T-cell (primary cell): ENCODE results near the gene NAIF1. TPM values are rescaled to one million over a fixed set of nuclear protein-coding genes. Genes with fewer than 3 reads are reported as not detected.
"Not testable (repeated sequence)": the region's sequence is repeated elsewhere in the genome, so short reads cannot be mapped to it uniquely, and the experiment has no call there.

Experiments used
- ATAC-seq, 4 experiments: fragments of 200-7000 bp in 3 of 4; fragments of 150-1000 bp in 1 of 4; cut with Tn5 transposase; replicated peaks in 1 of 4; 1 replicate in 3 of 4; 2 replicates in 1 of 4; pipeline ENCODE4 v1.10.0; 2021; ENCODE audit warnings: moderate library complexity in 3 of 4, mild to moderate bottlenecking in 2 of 4, moderate number of reproducible peaks in 1 of 4
- CTCF ChIA-PET, 2 donors: fragments of 300-600 bp; sonication (Branson Sonifier 250); formaldehyde crosslinking; loops; one replicate each; lab custom pipeline; 2022; ENCODE audit warnings: antibody characterized with exemption in 2 of 2; lab: Charles Lee
- POLR2A ChIA-PET, 2 donors: fragments of 300-600 bp; sonication (Branson Sonifier 250); formaldehyde crosslinking; loops; one replicate each; lab custom pipeline; 2022; ENCODE audit warnings: antibody characterized with exemption in 2 of 2; lab: Charles Lee
- DNase-seq, 35 experiments: peaks; one replicate each; pipeline versions ENCODE4 v3.0.0 to v3.0.0-alpha.2; 2013 to 2023
- H3K27ac ChIP-seq: one replicate; pipeline ENCODE4 v1.5.1; 2013; ENCODE audit warnings: low read length
- H3K27me3 ChIP-seq, 2 experiments: replicated peaks in 1 of 2; 1 replicate in 1 of 2; 2 replicates in 1 of 2; pipeline versions ENCODE4 v1.6.1 to v1.7.0; 2013; ENCODE audit warnings: low read length in 1 of 2, mixed read lengths in 1 of 2; ENCODE audit not compliant: control insufficient read depth in 2 of 2, insufficient read depth in 2 of 2; ENCODE audit errors: extremely low read depth in 1 of 2
- H3K36me3 ChIP-seq, 2 donors: 1 replicate in 1 of 2; 2 replicates in 1 of 2; pipeline versions ENCODE4 v1.6.1 to v1.7.0; 2013; ENCODE audit warnings: low read length in 1 of 2; ENCODE audit not compliant: control insufficient read depth in 2 of 2, insufficient read depth in 1 of 2; ENCODE audit errors: extremely low read depth in 1 of 2
- H3K4me1 ChIP-seq, 2 experiments: 1 replicate in 1 of 2; 2 replicates in 1 of 2; pipeline versions ENCODE4 v1.6.1 to v1.7.0; 2013; ENCODE audit warnings: low read length in 2 of 2, mixed read lengths in 1 of 2; ENCODE audit not compliant: insufficient read depth in 2 of 2, control insufficient read depth in 1 of 2; ENCODE audit errors: extremely low read depth in 1 of 2
- H3K4me3 ChIP-seq, 2 donors: 1 replicate in 1 of 2; 2 replicates in 1 of 2; pipeline versions ENCODE4 v1.5.1 to v1.7.0; 2013; ENCODE audit warnings: mild to moderate bottlenecking in 2 of 2, low read length in 1 of 2, moderate library complexity in 1 of 2; ENCODE audit not compliant: control insufficient read depth in 1 of 2; ENCODE audit errors: extremely low read depth in 1 of 2
- H3K9me3 ChIP-seq: 2 replicates; pipeline ENCODE4 v1.7.0; 2013
- H3K27ac Mint-ChIP-seq, 2 donors: one replicate each; pipeline ENCODE4 v1.8.0; 2020 to 2021; ENCODE audit warnings: mild to moderate bottlenecking in 2 of 2, mixed read lengths in 2 of 2
- H3K27me3 Mint-ChIP-seq, 2 donors: one replicate each; pipeline ENCODE4 v1.8.0; 2021 to 2022; ENCODE audit warnings: mixed read lengths in 2 of 2
- H3K36me3 Mint-ChIP-seq: one replicate; pipeline ENCODE4 v1.8.0; 2021; ENCODE audit warnings: mixed read lengths
- H3K4me1 Mint-ChIP-seq, 3 donors: one replicate each; pipeline ENCODE4 v1.8.0; 2020 to 2022; ENCODE audit warnings: mixed read lengths in 3 of 3, mild to moderate bottlenecking in 1 of 3
- H3K4me3 Mint-ChIP-seq, 3 donors: one replicate each; pipeline ENCODE4 v1.8.0; 2020 to 2022; ENCODE audit warnings: mild to moderate bottlenecking in 3 of 3, mixed read lengths in 3 of 3, moderate library complexity in 3 of 3
- H3K9me3 Mint-ChIP-seq, 3 donors: one replicate each; pipeline ENCODE4 v1.8.0; 2020 to 2022; ENCODE audit warnings: mixed read lengths in 3 of 3
- WGBS: methylation state at CpG from one replicate; pipeline ENCODE4 v1.1.5; 2013; ENCODE audit warnings: missing lambda C conversion rate; ENCODE audit not compliant: insufficient coverage; 5-methylcytosine and 5-hydroxymethylcytosine counted together
- total RNA-seq, 35 experiments: library from RNA in 6 of 35; stranded (reverse) in 6 of 35; fragments of 120-200 nt in 1 of 35; gene quantifications; one replicate each; pipeline versions ENCODE4 v1.2.1 to v1.2.4 and lab custom pipeline; 2013 to 2026

Gene NAIF1
- total RNA-seq, 5 donors from 2014 or later (not counting 1 experiment from before 2014, with no cell fraction given): 11.6 to 14.9 (median 13.8) TPM

DNA sequence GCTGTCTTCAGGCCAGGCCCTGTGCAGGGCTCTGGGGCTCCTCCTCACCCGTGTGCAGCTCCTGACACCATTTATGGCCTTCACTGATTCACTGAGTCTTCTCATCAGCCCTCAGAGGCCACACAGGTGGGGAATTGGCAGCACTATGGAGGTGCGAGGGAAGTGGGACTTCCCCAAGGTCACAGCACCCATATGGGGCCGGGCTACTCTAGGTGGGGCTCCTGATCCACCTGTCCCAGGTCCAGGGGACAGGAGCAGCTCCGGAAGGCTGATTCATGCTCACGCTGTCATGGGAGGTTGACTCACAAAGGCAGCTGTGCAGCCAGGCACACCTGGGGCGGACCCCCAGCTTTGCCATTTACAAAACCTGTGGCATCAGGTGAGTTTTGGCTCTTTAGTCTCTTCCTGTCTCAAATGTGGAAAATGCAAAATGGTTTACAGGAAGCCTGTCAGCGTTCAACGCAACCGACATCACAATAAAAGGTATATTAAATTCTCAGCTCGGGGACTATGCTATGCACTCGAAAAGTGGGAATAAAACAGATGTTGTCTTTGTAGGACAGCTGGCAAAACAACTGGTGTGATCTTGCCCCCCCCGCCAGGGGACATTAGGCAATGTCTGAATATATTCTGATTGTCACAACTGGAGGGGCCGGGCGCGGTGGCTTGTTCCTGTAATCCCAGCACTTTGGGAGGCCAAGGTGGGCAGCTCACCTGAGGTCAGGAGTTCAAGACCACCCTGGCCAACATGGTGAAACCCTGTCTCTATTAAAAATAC is 15.0 kb downstream of the NAIF1 start:
- no peaks in the 10 kb centered on the region for H3K36me3 Mint-ChIP-seq

GRCh38 chr9:128049843-128050242 is 17.3 kb downstream of the NAIF1 start:
- Mint-ChIP-seq H3K27me3 (peaks cover 1 to 4% of the 10 kb centered on the region in 2 donors), H3K4me3 (no peak overlapping the region), H3K4me1 (no peaks in the 10 kb centered on the region), H3K9me3 (no peaks in the 10 kb centered on the region), H3K27ac (no peak overlapping the region), H3K36me3 (no peaks in the 10 kb centered on the region)
- WGBS: 71% methylated on average over 1 of the region's 3 CpGs
- H3K36me3 ChIP-seq: no peaks in the 10 kb centered on the region
- H3K4me1 ChIP-seq: no peaks in the 10 kb centered on the region
- ATAC-seq (no peak), DNase-seq (no peak)
- ChIA-PET CTCF (no interaction called here), POLR2A (interaction anchor here in 1 of 2 donors (0.6 kb wide), 1 partner anchor 22 kb away, joined by 3 read pairs; no protein-coding TSS in a partner anchor)
- H3K4me3 ChIP-seq: no peak overlapping the region
- H3K9me3 ChIP-seq: no peaks in the 10 kb centered on the region
- no peak overlapping the region for H3K27ac ChIP-seq
- no peaks in the 10 kb centered on the region for H3K27me3 ChIP-seq

More for the DNA sequence above, 15.0 kb downstream of the NAIF1 start:
- CTCF ChIA-PET: no interaction called here
- no peak overlapping the region for H3K4me3 Mint-ChIP-seq
- Histone ChIP-seq H3K4me1 (no peaks in the 10 kb centered on the region), H3K27ac (no peak overlapping the region), H3K36me3 (no peaks in the 10 kb centered on the region), H3K27me3 (no peaks in the 10 kb centered on the region), H3K9me3 (no peaks in the 10 kb centered on the region), H3K4me3 (no peak overlapping the region)
- ATAC-seq (no peak), DNase-seq (no peak)
- POLR2A ChIA-PET: no interaction called here
- no peak overlapping the region for H3K27ac Mint-ChIP-seq
- H3K27me3 Mint-ChIP-seq: peaks cover 1 to 4% of the 10 kb centered on the region in 2 donors
- H3K4me1 Mint-ChIP-seq: no peaks in the 10 kb centered on the region
- 84% methylated on average over 12 of the region's 15 CpGs for WGBS
- no peaks in the 10 kb centered on the region for H3K9me3 Mint-ChIP-seq

GRCh38 chr9:128048663-128049062 is 18.5 kb downstream of the NAIF1 start:
- Mint-ChIP-seq H3K27me3 (no peaks in the 10 kb centered on the region), H3K36me3 (no peaks in the 10 kb centered on the region), H3K27ac (no peak overlapping the region), H3K9me3 (no peaks in the 10 kb centered on the region), H3K4me1 (no peaks in the 10 kb centered on the region), H3K4me3 (no peak overlapping the region)
- Histone ChIP-seq H3K27ac (no peak overlapping the region), H3K4me1 (no peaks in the 10 kb centered on the region), H3K9me3 (no peaks in the 10 kb centered on the region), H3K36me3 (no peaks in the 10 kb centered on the region), H3K4me3 (no peak overlapping the region), H3K27me3 (no peaks in the 10 kb centered on the region)
- no peak for DNase-seq
- CTCF ChIA-PET: no interaction called here
- peak in 2 of 4 experiments; percentile 60 to 71 for ATAC-seq
- POLR2A ChIA-PET: interaction anchor here (0.6 kb wide), 2 partner anchors 34 to 119 kb away, joined by 3 to 4 read pairs; no protein-coding TSS in a partner anchor

DNA sequence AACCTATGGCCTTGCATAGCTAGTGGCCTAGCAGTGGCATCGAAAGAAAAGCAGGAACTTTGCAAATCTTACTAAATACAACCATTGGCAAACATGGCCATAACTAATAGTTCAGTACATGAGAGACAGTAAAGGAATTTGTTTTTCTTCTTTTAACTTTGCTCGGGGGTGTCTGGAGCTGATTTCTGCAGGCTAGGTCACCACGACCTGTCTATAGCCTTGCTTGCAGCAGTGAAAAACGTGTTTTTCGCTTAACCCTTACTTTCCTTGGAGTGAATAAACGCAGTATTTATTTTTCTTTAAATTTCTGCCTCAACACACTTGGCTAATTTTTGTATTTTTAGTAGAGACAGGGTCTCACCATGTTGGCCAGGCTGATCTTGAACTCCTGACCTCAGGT is 19.9 kb downstream of the NAIF1 start:
- Mint-ChIP-seq H3K4me1 (no peaks in the 10 kb centered on the region), H3K27ac (no peak overlapping the region), H3K9me3 (no peaks in the 10 kb centered on the region), H3K4me3 (no peak overlapping the region), H3K36me3 (no peaks in the 10 kb centered on the region), H3K27me3 (no peaks in the 10 kb centered on the region)
- Histone ChIP-seq H3K4me1 (no peaks in the 10 kb centered on the region), H3K27ac (no peak overlapping the region), H3K36me3 (no peaks in the 10 kb centered on the region), H3K4me3 (no peak overlapping the region), H3K9me3 (no peaks in the 10 kb centered on the region), H3K27me3 (peaks cover 0 to under 1% of the 10 kb centered on the region in 2 experiments)
- no CpG with 5 or more reads among the region's 6 CpGs for WGBS
- ChIA-PET CTCF (interaction anchor here in 1 of 2 donors (1.2 kb wide), 1 partner anchor 13 kb away, joined by 3 read pairs; no protein-coding TSS in a partner anchor), POLR2A (interaction anchor here in 1 of 2 donors (0.7 kb wide), 1 partner anchor 360 kb away, joined by 5 read pairs; no protein-coding TSS in a partner anchor)
- ATAC-seq (no peak), DNase-seq (no peak)

DNA sequence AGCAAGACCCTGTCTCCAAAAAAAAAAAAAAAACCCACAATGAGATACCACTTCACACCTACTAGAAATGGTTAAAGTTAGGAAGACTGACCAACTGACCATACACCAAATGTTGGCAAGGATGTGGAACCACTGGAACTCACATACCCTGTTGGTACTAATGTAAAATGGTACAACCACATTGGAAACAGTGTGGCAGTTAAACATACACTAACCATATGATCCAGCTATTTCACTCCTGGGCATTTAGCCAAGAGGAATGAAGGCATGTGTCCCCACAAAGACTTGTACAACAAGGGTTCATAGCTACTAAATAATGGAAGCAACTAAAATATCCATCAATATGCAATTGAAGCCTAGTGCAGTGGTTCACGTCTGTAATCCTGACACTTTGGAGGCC is 21.3 kb downstream of the NAIF1 start:
- Mint-ChIP-seq H3K27ac (no peak overlapping the region), H3K4me1 (peaks cover 0 to 4% (median 0%) of the 10 kb centered on the region in 3 donors), H3K27me3 (no peaks in the 10 kb centered on the region), H3K4me3 (no peak overlapping the region), H3K9me3 (no peaks in the 10 kb centered on the region), H3K36me3 (no peaks in the 10 kb centered on the region)
- Histone ChIP-seq H3K4me1 (no peaks in the 10 kb centered on the region), H3K27me3 (peaks cover 0 to 3% of the 10 kb centered on the region in 2 experiments), H3K4me3 (no peak overlapping the region), H3K9me3 (no peaks in the 10 kb centered on the region), H3K36me3 (no peaks in the 10 kb centered on the region), H3K27ac (no peak overlapping the region)
- CTCF ChIA-PET: no interaction called here
- ATAC-seq (no peak), DNase-seq (no peak)
- 86% methylated on average over 1 of the region's 1 CpG for WGBS
- POLR2A ChIA-PET: interaction anchor here (0.6 to 0.7 kb wide), 3 partner anchors 9 to 114 kb away, joined by 3 to 4 read pairs (median 3); no protein-coding TSS in a partner anchor

DNA sequence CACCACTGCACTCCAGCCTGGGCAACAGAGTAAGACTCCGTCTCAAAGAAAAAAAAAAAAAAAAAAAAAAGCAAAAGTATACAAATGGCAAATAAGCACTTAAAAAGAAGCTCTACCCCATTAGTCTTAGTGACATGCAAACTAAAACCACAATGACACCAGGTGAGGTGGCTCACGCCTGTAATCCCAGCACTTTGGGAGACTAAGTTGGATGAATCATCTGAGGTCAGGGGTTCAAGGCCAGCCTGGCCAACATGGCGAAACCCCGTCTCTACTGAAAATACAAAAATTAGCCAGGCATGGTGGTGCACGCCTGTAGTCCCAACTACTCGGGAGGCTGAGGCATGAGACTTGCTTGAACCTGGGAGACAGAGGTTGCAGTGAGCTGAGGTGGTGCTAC is 21.7 kb downstream of the NAIF1 start:
- H3K9me3 Mint-ChIP-seq, DNase-seq, H3K4me1 Mint-ChIP-seq, H3K27me3 ChIP-seq, CTCF ChIA-PET, H3K4me3 Mint-ChIP-seq, H3K27me3 Mint-ChIP-seq, H3K4me3 ChIP-seq, H3K4me1 ChIP-seq, H3K27ac Mint-ChIP-seq, H3K27ac ChIP-seq, H3K36me3 ChIP-seq, ATAC-seq, H3K36me3 Mint-ChIP-seq, H3K9me3 ChIP-seq: not testable (repeated sequence)
- POLR2A ChIA-PET: interaction anchor here (0.6 to 0.7 kb wide), 3 partner anchors 9 to 114 kb away, joined by 3 to 4 read pairs (median 3); no protein-coding TSS in a partner anchor
- WGBS: 95% methylated on average over 3 of the region's 6 CpGs
